ENCODE data around the gene PNPLA6.

The PNPLA6 gene

DNA sequence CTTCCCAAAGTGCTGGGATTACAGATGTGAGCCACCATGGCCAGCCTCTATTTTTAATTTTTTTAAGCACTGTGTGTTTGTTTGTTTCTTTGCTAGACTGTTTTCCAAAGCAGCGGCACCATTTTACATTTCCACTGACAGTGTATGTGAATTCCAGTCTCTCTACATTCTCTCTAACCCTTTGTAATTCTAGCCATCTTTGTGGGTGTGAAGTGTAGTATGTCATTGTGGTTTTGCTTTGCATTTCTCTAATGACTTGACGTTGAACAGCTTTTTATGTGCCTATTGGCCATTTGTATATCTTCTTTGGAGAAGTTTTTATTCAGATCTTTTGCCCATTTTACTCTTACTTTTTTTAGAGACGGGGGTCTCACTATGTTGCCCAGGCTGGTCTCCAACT lies 11.6 kb downstream of the PNPLA6 start:
- H3K36me3 ChIP-seq (ENCODE audit: control insufficient read depth, insufficient read depth, low read length, severe bottlenecking), result peaks cover 29% of the 10 kb centered on the region

DNA sequence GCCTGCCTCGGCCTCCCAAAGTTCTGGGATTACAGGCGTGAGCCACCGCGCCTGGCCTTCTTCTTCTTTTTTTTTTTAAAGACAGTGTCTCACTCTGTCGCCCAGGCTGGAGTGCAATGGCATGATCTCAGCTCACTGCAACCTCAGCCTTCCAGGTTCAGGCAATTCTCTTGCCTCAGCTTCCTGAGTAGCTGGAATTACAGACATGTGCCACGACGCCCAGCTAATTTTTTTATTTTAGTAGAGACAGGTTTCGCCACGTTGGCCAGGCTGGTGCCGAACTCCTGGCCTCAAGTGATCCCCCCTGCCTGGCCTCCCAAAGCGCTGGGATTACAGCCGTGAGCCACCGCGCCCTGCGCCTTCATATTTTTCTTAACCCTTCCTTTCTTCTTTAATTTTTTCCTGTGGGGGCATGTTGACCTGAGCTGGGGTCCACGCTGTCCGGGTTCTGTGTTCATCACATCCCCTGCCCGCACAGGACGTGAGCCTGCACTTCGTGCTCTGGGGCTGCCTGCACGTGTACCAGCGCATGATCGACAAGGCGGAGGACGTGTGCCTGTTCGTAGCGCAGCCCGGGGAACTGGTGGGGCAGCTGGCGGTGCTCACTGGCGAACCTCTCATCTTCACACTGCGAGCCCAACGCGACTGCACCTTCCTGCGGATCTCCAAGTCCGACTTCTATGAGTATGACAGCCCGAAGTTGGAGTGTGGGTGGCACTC lies 14.1 kb downstream of the PNPLA6 start:
- Histone ChIP-seq H3K9me3 (ENCODE audit: control insufficient read depth, low read length) (no peaks in the 10 kb centered on the region), H3K9ac (ENCODE audit: low read length) (no peak overlapping the region), H3K4me3 (ENCODE audit: low read length) (no peak overlapping the region), H3K4me1 (ENCODE audit: control insufficient read depth, insufficient read depth, low read length) (no peaks in the 10 kb centered on the region), H3K36me3 (ENCODE audit: control insufficient read depth, insufficient read depth, low read length, severe bottlenecking) (peaks cover 20% of the 10 kb centered on the region), H3K27me3 (replicated peaks; ENCODE audit: control insufficient read depth, insufficient read depth, low read length) (no peaks in the 10 kb centered on the region)
- DNase-seq (ENCODE audit: low read depth), result no peak

More for the DNA sequence above, 11.6 kb downstream of the PNPLA6 start:
- DNase-seq (ENCODE audit: low read depth), result no peak
- no peak overlapping the region for H3K4me3 ChIP-seq (ENCODE audit: low read length)
- H3K4me1 ChIP-seq (ENCODE audit: control insufficient read depth, insufficient read depth, low read length), result no peaks in the 10 kb centered on the region
- no peak overlapping the region for H3K9ac ChIP-seq (ENCODE audit: low read length)
- H3K9me3 ChIP-seq (ENCODE audit: control insufficient read depth, low read length), result no peaks in the 10 kb centered on the region
- H3K27me3 ChIP-seq (replicated peaks; ENCODE audit: control insufficient read depth, insufficient read depth, low read length), result no peaks in the 10 kb centered on the region

- H3K36me3 ChIP-seq (ENCODE audit: control insufficient read depth, insufficient read depth, low read length, severe bottlenecking), result peaks cover 20% of the 10 kb centered on the region
- no peaks in the 10 kb centered on the region for H3K27me3 ChIP-seq (replicated peaks; ENCODE audit: control insufficient read depth, insufficient read depth, low read length)
- DNase-seq (ENCODE audit: low read depth), result no peak
- H3K4me1 ChIP-seq (ENCODE audit: control insufficient read depth, insufficient read depth, low read length), result no peaks in the 10 kb centered on the region
- no peaks in the 10 kb centered on the region for H3K9me3 ChIP-seq (ENCODE audit: control insufficient read depth, low read length)
- no peak overlapping the region for H3K9ac ChIP-seq (ENCODE audit: low read length)
- no peak overlapping the region for H3K4me3 ChIP-seq (ENCODE audit: low read length)
Measured at GRCh38 chr19:7550169-7550770, 14.8 kb downstream of the PNPLA6 start.

DNA sequence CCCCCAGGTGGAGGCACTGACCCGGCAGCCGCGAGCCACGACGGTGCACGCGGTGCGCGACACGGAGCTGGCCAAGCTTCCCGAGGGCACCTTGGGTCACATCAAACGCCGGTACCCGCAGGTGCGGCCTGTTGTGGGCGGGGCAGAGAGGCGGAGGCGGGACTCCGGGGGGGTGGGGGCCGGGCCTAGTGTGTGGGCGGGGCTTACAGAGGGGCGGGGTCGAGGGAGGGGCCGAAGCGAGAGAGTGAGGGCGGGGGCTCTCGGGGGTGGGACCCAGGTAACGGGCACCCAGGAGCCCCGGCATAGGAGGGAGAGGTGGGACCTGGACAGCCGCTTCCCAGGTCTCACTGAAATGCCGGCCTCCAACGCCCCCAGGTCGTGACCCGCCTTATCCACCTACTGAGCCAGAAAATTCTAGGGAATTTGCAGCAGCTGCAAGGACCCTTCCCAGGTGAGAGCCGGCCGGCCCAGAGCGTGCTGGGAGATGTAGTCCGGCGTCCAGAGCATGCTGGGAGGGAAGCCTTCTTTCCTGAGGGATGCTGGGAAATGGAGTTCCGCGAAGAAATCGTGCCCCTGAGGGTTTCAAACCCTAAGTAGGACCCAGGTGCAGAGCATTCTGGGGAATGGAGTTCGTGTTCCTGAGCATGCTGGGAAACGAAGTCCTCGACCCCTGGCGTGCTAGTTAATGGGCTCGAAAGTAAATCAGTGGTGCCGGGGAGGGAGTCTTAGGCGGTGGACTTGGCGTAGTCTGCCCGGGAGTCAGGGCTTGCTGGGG lies 15.7 kb downstream of the PNPLA6 start:
- H3K9ac ChIP-seq (ENCODE audit: low read length), result no peak overlapping the region
- no peaks in the 10 kb centered on the region for H3K4me1 ChIP-seq (ENCODE audit: control insufficient read depth, insufficient read depth, low read length)
- H3K9me3 ChIP-seq (ENCODE audit: control insufficient read depth, low read length), result no peaks in the 10 kb centered on the region
- H3K27me3 ChIP-seq (replicated peaks; ENCODE audit: control insufficient read depth, insufficient read depth, low read length), result no peaks in the 10 kb centered on the region
- H3K36me3 ChIP-seq (ENCODE audit: control insufficient read depth, insufficient read depth, low read length, severe bottlenecking), result peaks cover 18% of the 10 kb centered on the region
- H3K4me3 ChIP-seq (ENCODE audit: low read length), result no peak overlapping the region
- peak; percentile 22 for DNase-seq (ENCODE audit: low read depth)

GRCh38 chr19:7552781-7553180 lies 17.3 kb downstream of the PNPLA6 start:
- Histone ChIP-seq H3K9ac (ENCODE audit: low read length) (no peak overlapping the region), H3K4me3 (ENCODE audit: low read length) (no peak overlapping the region), H3K36me3 (ENCODE audit: control insufficient read depth, insufficient read depth, low read length, severe bottlenecking) (peaks cover 34% of the 10 kb centered on the region), H3K4me1 (ENCODE audit: control insufficient read depth, insufficient read depth, low read length) (no peaks in the 10 kb centered on the region), H3K27me3 (replicated peaks; ENCODE audit: control insufficient read depth, insufficient read depth, low read length) (no peaks in the 10 kb centered on the region), H3K9me3 (ENCODE audit: control insufficient read depth, low read length) (no peaks in the 10 kb centered on the region)
- DNase-seq (ENCODE audit: low read depth), result no peak

DNA sequence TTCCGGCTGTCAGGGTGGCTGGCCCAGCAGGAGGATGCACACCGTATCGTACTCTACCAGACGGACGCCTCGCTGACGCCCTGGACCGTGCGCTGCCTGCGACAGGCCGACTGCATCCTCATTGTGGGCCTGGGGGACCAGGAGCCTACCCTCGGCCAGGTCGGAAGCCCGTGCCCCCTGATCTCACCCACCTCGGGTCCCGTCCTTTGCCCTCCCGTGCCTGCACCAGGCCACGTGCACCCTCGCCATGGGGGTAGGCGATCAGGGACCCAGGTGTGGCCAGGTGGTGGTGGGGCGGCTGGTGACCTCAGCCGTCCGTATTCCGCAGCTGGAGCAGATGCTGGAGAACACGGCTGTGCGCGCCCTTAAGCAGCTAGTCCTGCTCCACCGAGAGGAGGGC lies 19.0 kb downstream of the PNPLA6 start:
- Histone ChIP-seq H3K9me3 (ENCODE audit: control insufficient read depth, low read length) (no peaks in the 10 kb centered on the region), H3K9ac (ENCODE audit: low read length) (no peak overlapping the region), H3K4me3 (ENCODE audit: low read length) (no peak overlapping the region), H3K27me3 (replicated peaks; ENCODE audit: control insufficient read depth, insufficient read depth, low read length) (no peaks in the 10 kb centered on the region), H3K4me1 (ENCODE audit: control insufficient read depth, insufficient read depth, low read length) (no peaks in the 10 kb centered on the region), H3K36me3 (ENCODE audit: control insufficient read depth, insufficient read depth, low read length, severe bottlenecking) (peaks cover 48% of the 10 kb centered on the region)
- no peak for DNase-seq (ENCODE audit: low read depth)

DNA sequence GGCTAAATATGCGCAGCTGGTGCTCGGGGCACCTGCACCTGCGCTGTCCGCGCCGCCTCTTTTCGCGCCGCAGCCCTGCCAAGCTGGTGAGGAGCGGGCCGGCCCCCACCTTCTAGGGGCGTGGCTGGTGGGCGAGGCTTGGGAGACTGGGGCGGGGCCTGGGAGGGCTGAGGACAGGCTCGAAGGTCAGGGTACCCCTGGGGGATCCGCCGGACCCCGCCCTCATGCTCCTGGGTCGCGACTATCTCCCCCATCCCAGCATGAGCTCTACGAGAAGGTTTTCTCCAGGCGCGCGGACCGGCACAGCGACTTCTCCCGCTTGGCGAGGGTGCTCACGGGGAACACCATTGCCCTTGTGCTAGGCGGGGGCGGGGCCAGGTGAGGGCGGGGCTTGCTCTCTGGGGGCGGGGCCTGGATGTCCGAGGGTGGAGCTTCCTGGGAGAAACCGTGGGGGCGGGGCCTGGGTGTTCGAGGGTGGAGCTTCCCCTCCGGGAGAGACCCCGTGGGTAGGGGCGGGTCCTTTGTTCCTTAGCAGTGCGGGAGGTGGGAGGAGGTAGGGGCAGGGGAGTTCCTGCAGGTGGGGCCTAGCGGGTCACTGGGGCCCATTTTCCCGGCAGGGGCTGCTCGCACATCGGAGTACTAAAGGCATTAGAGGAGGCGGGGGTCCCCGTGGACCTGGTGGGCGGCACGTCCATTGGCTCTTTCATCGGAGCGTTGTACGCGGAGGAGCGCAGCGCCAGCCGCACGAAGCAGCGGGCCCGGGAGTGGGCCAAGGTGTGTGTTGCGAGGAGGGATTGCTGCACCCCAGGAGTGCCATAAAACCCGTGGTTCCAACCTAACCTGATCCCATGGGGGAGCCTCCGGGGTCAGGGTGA lies 19.7 kb downstream of the PNPLA6 start:
- Histone ChIP-seq H3K4me1 (ENCODE audit: control insufficient read depth, insufficient read depth, low read length) (no peaks in the 10 kb centered on the region), H3K27me3 (replicated peaks; ENCODE audit: control insufficient read depth, insufficient read depth, low read length) (no peaks in the 10 kb centered on the region), H3K9me3 (ENCODE audit: control insufficient read depth, low read length) (no peaks in the 10 kb centered on the region), H3K9ac (ENCODE audit: low read length) (no peak overlapping the region), H3K36me3 (ENCODE audit: control insufficient read depth, insufficient read depth, low read length, severe bottlenecking) (peaks cover 42% of the 10 kb centered on the region), H3K4me3 (ENCODE audit: low read length) (no peak overlapping the region)
- peak; percentile 33 for DNase-seq (ENCODE audit: low read depth)

DNA sequence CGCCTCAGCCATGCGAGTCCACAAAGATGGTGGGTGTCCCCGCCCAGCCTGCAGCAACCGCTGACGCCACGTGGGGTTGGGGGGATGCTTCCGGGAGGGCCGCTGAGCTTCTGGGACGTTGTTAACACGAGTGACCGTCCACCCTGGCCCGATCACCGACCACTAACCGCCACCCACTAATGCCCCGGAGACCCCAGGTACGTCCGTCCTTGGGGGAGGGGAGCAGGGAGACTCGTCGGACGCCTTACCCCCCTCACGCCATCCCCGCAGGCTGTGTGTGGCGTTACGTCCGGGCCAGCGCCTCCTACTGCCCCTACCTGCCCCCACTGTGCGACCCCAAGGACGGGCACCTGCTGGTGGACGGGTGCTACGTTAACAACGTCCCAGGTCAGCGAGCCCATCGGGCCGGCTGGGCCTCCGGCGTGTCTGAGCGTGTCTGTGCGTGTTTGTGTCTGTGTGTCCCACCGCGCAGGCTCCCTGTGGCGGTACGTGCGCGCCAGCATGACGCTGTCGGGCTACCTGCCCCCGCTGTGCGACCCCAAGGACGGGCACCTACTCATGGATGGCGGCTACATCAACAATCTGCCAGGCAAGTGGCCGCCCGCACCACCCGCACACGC lies 21.3 kb downstream of the PNPLA6 start:
- H3K4me1 ChIP-seq (ENCODE audit: control insufficient read depth, insufficient read depth, low read length), result no peaks in the 10 kb centered on the region
- H3K9ac ChIP-seq (ENCODE audit: low read length), result no peak overlapping the region
- DNase-seq (ENCODE audit: low read depth), result no peak
- H3K36me3 ChIP-seq (ENCODE audit: control insufficient read depth, insufficient read depth, low read length, severe bottlenecking), result peaks cover 36% of the 10 kb centered on the region
- H3K9me3 ChIP-seq (ENCODE audit: control insufficient read depth, low read length), result no peaks in the 10 kb centered on the region
- H3K27me3 ChIP-seq (replicated peaks; ENCODE audit: control insufficient read depth, insufficient read depth, low read length), result no peaks in the 10 kb centered on the region
- no peak overlapping the region for H3K4me3 ChIP-seq (ENCODE audit: low read length)

- H3K4me1 ChIP-seq (ENCODE audit: control insufficient read depth, insufficient read depth, low read length), result no peaks in the 10 kb centered on the region
- H3K9me3 ChIP-seq (ENCODE audit: control insufficient read depth, low read length), result no peaks in the 10 kb centered on the region
- H3K4me3 ChIP-seq (ENCODE audit: low read length), result no peak overlapping the region
- no peak overlapping the region for H3K9ac ChIP-seq (ENCODE audit: low read length)
- no peaks in the 10 kb centered on the region for H3K27me3 ChIP-seq (replicated peaks; ENCODE audit: control insufficient read depth, insufficient read depth, low read length)
- no peak for DNase-seq (ENCODE audit: low read depth)
- peaks cover 36% of the 10 kb centered on the region for H3K36me3 ChIP-seq (ENCODE audit: control insufficient read depth, insufficient read depth, low read length, severe bottlenecking)
Measured at GRCh38 chr19:7558667-7559066, 23.1 kb downstream of the PNPLA6 start.

GRCh38 chr19:7559102-7559501 lies 23.6 kb downstream of the PNPLA6 start:
- Histone ChIP-seq H3K4me3 (ENCODE audit: low read length) (no peak overlapping the region), H3K4me1 (ENCODE audit: control insufficient read depth, insufficient read depth, low read length) (no peaks in the 10 kb centered on the region), H3K27me3 (replicated peaks; ENCODE audit: control insufficient read depth, insufficient read depth, low read length) (no peaks in the 10 kb centered on the region), H3K36me3 (ENCODE audit: control insufficient read depth, insufficient read depth, low read length, severe bottlenecking) (peaks cover 36% of the 10 kb centered on the region), H3K9me3 (ENCODE audit: control insufficient read depth, low read length) (no peaks in the 10 kb centered on the region), H3K9ac (ENCODE audit: low read length) (no peak overlapping the region)
- DNase-seq (ENCODE audit: low read depth), result no peak

Data from adipocyte (in vitro differentiated cells).